ENCODE results near the gene ABCC5. TPM values are rescaled to one million over a fixed set of nuclear protein-coding genes. Genes with fewer than 3 reads are reported as not detected.

Gene ABCC5
- total and polyA plus RNA-seq, 2 experiments from 2014 or later = 14.7 to 17.1 TPM

DNA sequence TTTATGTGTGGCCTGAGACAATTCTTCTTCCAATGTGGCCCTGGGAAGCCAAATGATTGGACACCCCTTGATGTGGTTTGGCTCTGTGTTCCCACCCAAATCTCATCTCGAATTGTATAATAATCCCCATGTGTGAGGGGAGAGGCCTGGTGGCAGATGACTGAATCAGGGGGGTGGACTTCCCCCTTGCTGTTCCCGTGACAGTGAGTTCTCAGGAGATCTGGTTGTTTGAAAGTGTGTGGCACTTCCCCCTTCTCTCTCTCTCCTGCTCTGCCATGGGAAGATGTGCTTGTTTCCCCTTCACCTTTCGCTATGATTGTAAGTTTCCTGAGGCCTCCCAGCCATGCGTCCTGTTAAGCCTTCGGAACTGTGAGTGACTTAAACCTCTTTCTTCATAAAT lies 72.9 kb downstream of the ABCC5 start:
- H3K4me2 ChIP-seq (ENCODE audit: unreplicated experiment) = no peak overlapping the region
- no peaks in the 10 kb centered on the region for H3F3A ChIP-seq (ENCODE audit: insufficient read depth)
- no peak overlapping the region for H2AFZ ChIP-seq
- H3K36me3 ChIP-seq (ENCODE audit: low read depth) = peaks cover 30% of the 10 kb centered on the region
- 77 to 84% methylated on average over 5 of the region's 5 CpGs for WGBS, 2 experiments (ENCODE audit: low coverage in 1 of 2, low lambda C conversion rate in 2 of 2, missing lambda C conversion rate in 2 of 2)
- no peak for TF ChIP-seq EZH2phosphoT487 (IDR thresholded peaks at IDR 0.05; ENCODE audit: insufficient read depth, low read depth)
- no peaks in the 10 kb centered on the region for H3K9me2 ChIP-seq (ENCODE audit: insufficient read depth)
- H3K79me2 ChIP-seq (ENCODE audit: insufficient read depth) = no peaks in the 10 kb centered on the region
- no peaks in the 10 kb centered on the region for H4K20me1 ChIP-seq (ENCODE audit: insufficient read depth)
- in situ Hi-C loops (cut with MboI) = no loop called here
- H3K9me3 ChIP-seq (ENCODE audit: low read depth) = no peaks in the 10 kb centered on the region
- no peaks in the 10 kb centered on the region for H3K27me3 ChIP-seq (replicated peaks; ENCODE audit: insufficient read depth)
- DNase-seq = no peak
- H3K4me1 ChIP-seq (ENCODE audit: insufficient read depth) = no peaks in the 10 kb centered on the region
- H3K27ac ChIP-seq = no peak overlapping the region
- no peak overlapping the region for H3K9ac ChIP-seq
- H3K4me3 ChIP-seq = no peak overlapping the region

DNA sequence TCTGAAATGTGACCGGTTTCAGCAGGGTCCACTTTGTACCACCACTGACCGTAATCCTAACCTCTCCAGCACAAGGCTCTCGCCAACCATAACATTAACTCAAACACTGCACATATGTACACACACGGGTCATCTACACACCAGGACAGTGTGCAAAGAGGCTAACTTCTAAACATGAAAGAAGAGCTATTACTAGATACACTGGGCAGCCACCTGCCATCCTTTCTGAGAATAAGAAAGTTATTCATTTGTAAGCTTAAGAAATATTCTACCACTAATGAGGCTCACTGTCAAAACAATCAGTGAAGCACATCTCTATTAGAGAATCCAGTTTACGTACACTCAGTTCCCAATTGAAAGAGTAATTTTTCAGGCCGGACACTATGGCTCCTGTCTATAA lies 73.9 kb downstream of the ABCC5 start:
- Histone ChIP-seq H3F3A (ENCODE audit: insufficient read depth) (no peaks in the 10 kb centered on the region), H3K9me3 (ENCODE audit: low read depth) (no peaks in the 10 kb centered on the region), H3K27ac (no peak overlapping the region), H3K27me3 (replicated peaks; ENCODE audit: insufficient read depth) (no peaks in the 10 kb centered on the region), H3K9ac (no peak overlapping the region), H3K9me2 (ENCODE audit: insufficient read depth) (no peaks in the 10 kb centered on the region), H2AFZ (no peak overlapping the region), H3K4me1 (ENCODE audit: insufficient read depth) (no peaks in the 10 kb centered on the region), H3K4me2 (ENCODE audit: unreplicated experiment) (no peak overlapping the region), H3K79me2 (ENCODE audit: insufficient read depth) (no peaks in the 10 kb centered on the region), H3K36me3 (ENCODE audit: low read depth) (peaks cover 23% of the 10 kb centered on the region; the same call in 1 of the 2 replicates), H4K20me1 (ENCODE audit: insufficient read depth) (no peaks in the 10 kb centered on the region), H3K4me3 (no peak overlapping the region)
- TF ChIP-seq EZH2 (IDR thresholded peaks at IDR 0.05; ENCODE audit: insufficient read depth, poor library complexity, severe bottlenecking) = no peak
- TF ChIP-seq EZH2phosphoT487 (IDR thresholded peaks at IDR 0.05; ENCODE audit: insufficient read depth, low read depth) = no peak
- in situ Hi-C loops (cut with MboI) = no loop called here
- 98 to 100% methylated on average over 6 of the region's 6 CpGs for WGBS, 2 experiments (ENCODE audit: low coverage in 1 of 2, low lambda C conversion rate in 2 of 2, missing lambda C conversion rate in 2 of 2)
- DNase-seq = no peak

DNA sequence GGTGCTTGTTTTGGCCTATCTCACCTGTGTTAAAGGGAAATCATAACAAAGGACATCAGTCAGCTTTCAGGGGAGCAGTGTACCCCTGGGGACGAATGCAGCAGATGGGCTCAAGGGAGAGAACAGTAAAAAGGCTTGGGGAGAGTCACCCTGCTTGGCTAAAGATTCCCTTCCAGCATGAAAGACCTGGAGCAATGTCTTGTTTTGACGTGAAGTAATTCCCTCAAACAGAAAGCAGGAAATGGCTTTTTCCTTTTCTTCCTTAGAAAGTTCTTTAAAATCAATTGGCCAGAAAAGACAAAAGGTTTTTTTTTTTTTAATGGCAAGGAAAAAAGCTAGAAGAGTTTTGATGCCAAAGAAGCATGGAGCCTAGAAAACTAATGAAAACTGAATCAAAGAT lies 76.5 kb downstream of the ABCC5 start:
- H3K9me3 ChIP-seq (ENCODE audit: low read depth) = no peaks in the 10 kb centered on the region
- no peak overlapping the region for H3K9ac ChIP-seq
- no peaks in the 10 kb centered on the region for H3K4me1 ChIP-seq (ENCODE audit: insufficient read depth)
- H3F3A ChIP-seq (ENCODE audit: insufficient read depth) = no peaks in the 10 kb centered on the region
- WGBS, 2 experiments (ENCODE audit: low coverage in 1 of 2, low lambda C conversion rate in 2 of 2, missing lambda C conversion rate in 2 of 2) = 64 to 72% methylated on average over 2 of the region's 2 CpGs
- no peak overlapping the region for H3K4me2 ChIP-seq (ENCODE audit: unreplicated experiment)
- H3K9me2 ChIP-seq (ENCODE audit: insufficient read depth) = no peaks in the 10 kb centered on the region
- no peak overlapping the region for H2AFZ ChIP-seq
- H3K79me2 ChIP-seq (ENCODE audit: insufficient read depth) = no peaks in the 10 kb centered on the region
- no peak for DNase-seq
- TF ChIP-seq EZH2 (IDR thresholded peaks at IDR 0.05; ENCODE audit: insufficient read depth, poor library complexity, severe bottlenecking) = no peak
- TF ChIP-seq EZH2phosphoT487 (IDR thresholded peaks at IDR 0.05; ENCODE audit: insufficient read depth, low read depth) = no peak
- H3K4me3 ChIP-seq = no peak overlapping the region
- in situ Hi-C loops (cut with MboI) = no loop called here
- no peaks in the 10 kb centered on the region for H4K20me1 ChIP-seq (ENCODE audit: insufficient read depth)
- H3K27ac ChIP-seq = no peak overlapping the region
- peaks cover 9% of the 10 kb centered on the region; the same call in 1 of the 2 replicates for H3K36me3 ChIP-seq (ENCODE audit: low read depth)
- H3K27me3 ChIP-seq (replicated peaks; ENCODE audit: insufficient read depth) = no peaks in the 10 kb centered on the region

DNA sequence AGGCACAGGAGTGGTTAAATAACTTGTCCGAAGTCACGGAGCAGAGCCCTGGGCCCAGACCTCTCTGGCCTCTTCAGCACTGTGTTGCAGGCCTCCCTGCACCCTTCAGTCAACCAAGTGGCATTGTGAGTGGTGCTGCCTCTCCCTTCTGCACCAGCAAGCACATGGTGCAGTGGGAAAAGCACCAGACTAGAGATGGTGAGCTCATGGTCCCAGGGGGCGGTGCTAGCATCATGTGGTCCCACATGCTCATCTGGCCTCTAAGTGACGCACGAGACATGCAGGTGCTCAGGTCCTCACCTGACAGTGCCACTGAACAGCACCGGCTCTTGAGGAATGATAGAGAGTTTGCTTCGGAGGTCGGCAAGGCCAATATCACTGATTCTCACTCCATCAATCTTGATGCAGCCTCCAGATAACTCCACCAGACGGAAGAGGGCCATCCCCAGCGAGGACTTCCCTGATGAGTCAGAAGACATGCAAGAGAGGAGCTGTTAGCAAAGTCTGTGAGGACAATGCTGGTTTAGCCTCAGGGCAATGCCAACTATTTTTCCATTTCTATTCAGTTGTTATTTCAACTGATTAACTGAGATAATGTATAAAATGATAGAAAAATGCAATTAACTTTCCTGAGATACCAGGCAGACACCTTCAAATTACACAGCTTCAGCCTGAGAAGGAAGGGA lies 79.9 kb downstream of the ABCC5 start:
- peak; percentile 8 for DNase-seq
- Histone ChIP-seq H3K4me2 (ENCODE audit: unreplicated experiment) (no peak overlapping the region), H3K79me2 (ENCODE audit: insufficient read depth) (no peaks in the 10 kb centered on the region), H4K20me1 (ENCODE audit: insufficient read depth) (no peaks in the 10 kb centered on the region), H3K36me3 (ENCODE audit: low read depth) (peaks cover 3% of the 10 kb centered on the region; the same call in 1 of the 2 replicates), H3K9me3 (ENCODE audit: low read depth) (no peaks in the 10 kb centered on the region), H3K9me2 (ENCODE audit: insufficient read depth) (no peaks in the 10 kb centered on the region), H3F3A (ENCODE audit: insufficient read depth) (no peaks in the 10 kb centered on the region), H3K27me3 (replicated peaks; ENCODE audit: insufficient read depth) (no peaks in the 10 kb centered on the region), H3K9ac (no peak overlapping the region), H2AFZ (no peak overlapping the region), H3K4me1 (ENCODE audit: insufficient read depth) (no peaks in the 10 kb centered on the region), H3K4me3 (no peak overlapping the region), H3K27ac (no peak overlapping the region)
- TF ChIP-seq EZH2phosphoT487 (IDR thresholded peaks at IDR 0.05; ENCODE audit: insufficient read depth, low read depth) (no peak), EZH2 (IDR thresholded peaks at IDR 0.05; ENCODE audit: insufficient read depth, poor library complexity, severe bottlenecking) (no peak)
- in situ Hi-C loops (cut with MboI) = no loop called here
- WGBS, 2 experiments (ENCODE audit: low coverage in 1 of 2, low lambda C conversion rate in 2 of 2, missing lambda C conversion rate in 2 of 2) = 94 to 95% methylated on average over 10 of the region's 10 CpGs
